ENCODE data around the gene FBXO4. TPM values are rescaled to one million over a fixed set of nuclear protein-coding genes. Genes with fewer than 3 reads are reported as not detected.

Gene FBXO4
- total and polyA plus RNA-seq, 2 donors (not counting 1 experiment from before 2014, with no cell fraction given): 7.6 to 17.9 TPM

- Histone ChIP-seq H3K27me3 (replicated peaks in 1 of 4; ENCODE audit: control extremely low read depth in 1 of 4, control insufficient read depth in 3 of 4, insufficient read depth in 4 of 4, low read length in 3 of 4) (peaks cover 0 to 3% (median 1%) of the 10 kb centered on the region in 4 experiments), H2AFZ (ENCODE audit: insufficient read depth, low read depth, low read length, poor library complexity, severe bottlenecking) (peak within 1 kb of the TSS; percentile 87), H4K20me1 (ENCODE audit: control insufficient read depth, insufficient read depth, low read length, poor library complexity, severe bottlenecking) (peaks cover 6% of the 10 kb centered on the region), H3K36me3 (replicated peaks in 1 of 2; ENCODE audit: control extremely low read depth in 1 of 2, control insufficient read depth in 1 of 2, extremely low read depth in 1 of 2, insufficient read depth in 2 of 2, low read length in 1 of 2) (peaks cover 0 to 20% of the 10 kb centered on the region in 2 experiments), H3K4me3 (ENCODE audit: control extremely low read depth in 1 of 5, extremely low read depth in 1 of 5, insufficient read depth in 1 of 5, low read depth in 2 of 5, low read length in 4 of 5) (peak within 1 kb of the TSS; percentile 34 to 90 (median 80)), H3K79me2 (ENCODE audit: control insufficient read depth, insufficient read depth, low read length) (peaks cover 44% of the 10 kb centered on the region), H3K9ac (ENCODE audit: low read length) (peak within 1 kb of the TSS; percentile 94), H3K4me1 (ENCODE audit: control insufficient read depth in 2 of 2, insufficient read depth in 2 of 2, low read length in 2 of 2) (peaks cover 15 to 17% of the 10 kb centered on the region in 2 donors), H3K27ac (ENCODE audit: low read length in 2 of 2) (peak within 1 kb of the TSS; percentile 89 to 98), H3K9me3 (ENCODE audit: control extremely low read depth in 1 of 3, control insufficient read depth in 2 of 3, insufficient read depth in 1 of 3, low read length in 2 of 3) (no peaks in the 10 kb centered on the region), H3K4me2 (replicated peaks; ENCODE audit: low read depth, low read length, poor library complexity, severe bottlenecking) (peak within 1 kb of the TSS; percentile 81)
- POLR2A ChIA-PET: interaction anchor here (0.8 to 2.6 kb wide), 6 partner anchors 21 to 1580 kb away, joined by 3 to 15 read pairs (median 6); partner anchors contain the start of genes FBXO4, OXCT1 and TMEM267
- DNase-seq: peak; percentile 98
- peaks cover 34% of the 10 kb centered on the region for H3K4me1 Mint-ChIP-seq
- peak within 1 kb of the TSS; percentile 96 for H3K4me3 Mint-ChIP-seq
- H3K27ac Mint-ChIP-seq: peak within 1 kb of the TSS; percentile 98
- peaks cover 8% of the 10 kb centered on the region for H3K27me3 Mint-ChIP-seq
- no peaks in the 10 kb centered on the region for H3K9me3 Mint-ChIP-seq (ENCODE audit: insufficient read depth)
- CTCF ChIA-PET: interaction anchor here (0.9 to 2.6 kb wide), 8 partner anchors 21 to 752 kb away, joined by 3 to 10 read pairs (median 4); partner anchors contain the start of gene FBXO4
- ATAC-seq (ENCODE audit: low read depth): peak; percentile 89
- WGBS (ENCODE audit: insufficient coverage): under 1% methylated on average over 47 of the region's 55 CpGs
- intact Hi-C loops (cut with micrococcal nuclease): loop anchor here (1.0 to 5.0 kb wide), 7 partner anchors 21 to 1579 kb away; partner anchors contain the start of genes FBXO4, OXCT1, RPL37 and TMEM267
- TF ChIP-seq CTCF (IDR thresholded peaks at IDR 0.05) (no peak), EZH2 (IDR thresholded peaks at IDR 0.05; ENCODE audit: borderline replicate concordance, insufficient read depth, low read depth, low read length, poor library complexity, severe bottlenecking) (no peak)
Measured at GRCh38 chr5:41903892-41904799, 20.9 kb upstream of the FBXO4 start, which contains the start of gene RIMOC1. Gene RIMOC1, plus strand, starts transcription at chr5:41904344. Its CDS starts 24 bp downstream, at chr5:41904368.
